Measurements from ENCODE around the gene NEUROD4.
A peak's percentile ranks its signal among the peaks of the same experiment; 100 is the strongest.

Gene NEUROD4

DNA sequence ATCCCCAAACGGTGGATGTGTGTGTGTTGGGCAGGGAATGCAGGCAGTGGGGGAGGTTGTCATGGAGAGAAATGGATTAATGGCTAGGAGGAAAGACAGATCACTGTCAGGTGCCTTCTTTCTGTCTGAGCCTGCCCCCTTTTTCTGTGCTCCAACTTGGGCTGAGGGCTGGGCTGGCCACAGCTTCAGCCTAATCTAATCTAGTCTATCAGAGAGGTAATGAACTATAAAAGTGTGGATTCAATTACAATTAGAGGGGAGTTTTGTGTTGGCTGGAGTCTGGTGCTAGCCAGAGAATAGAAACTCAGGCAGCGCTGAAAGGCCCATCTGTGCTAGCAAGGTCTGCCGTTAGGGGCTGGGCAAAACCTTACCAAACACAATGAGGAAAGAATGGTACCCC lies 41.2 kb downstream of the NEUROD4 start:
- DNase-seq, result no peak

DNA sequence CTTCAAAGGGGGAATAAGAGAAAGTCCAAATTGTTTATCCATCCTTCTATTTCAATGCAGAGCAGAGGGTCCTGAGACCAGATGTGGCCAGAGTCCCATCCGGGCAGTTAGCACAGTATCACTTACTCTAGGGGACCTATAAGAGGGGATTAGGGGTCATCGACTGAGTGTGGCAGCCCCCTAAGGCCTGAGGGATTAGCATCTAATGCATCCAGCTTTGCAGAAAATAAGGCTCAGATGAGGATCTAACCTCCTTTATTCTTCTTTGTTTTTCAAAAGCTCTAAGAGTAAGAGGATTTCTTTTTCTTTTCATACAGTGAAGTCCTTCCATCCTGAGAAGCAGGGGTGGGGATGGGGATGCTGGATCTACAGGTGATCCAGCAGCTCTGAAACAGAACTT lies 43.5 kb downstream of the NEUROD4 start:
- DNase-seq, result no peak

DNA sequence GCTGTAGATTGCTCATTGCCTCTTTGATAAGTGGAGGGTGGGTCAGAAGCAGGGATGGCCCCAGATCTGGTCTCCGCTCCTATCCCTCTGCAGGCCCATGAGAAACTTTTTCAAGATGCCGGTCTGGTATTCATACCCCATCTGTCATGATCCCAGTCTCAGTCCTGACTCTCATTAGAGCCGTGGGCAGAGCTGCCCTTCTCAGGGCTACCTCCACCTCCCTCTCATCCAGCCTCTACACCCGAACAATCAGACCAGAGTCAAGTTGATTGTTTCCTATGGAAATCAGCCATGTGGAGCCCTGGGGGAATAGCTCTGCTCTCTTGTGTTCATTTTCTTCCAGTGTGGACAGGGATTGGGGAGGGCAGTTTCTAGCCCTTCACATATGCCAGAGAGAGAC lies 45.8 kb downstream of the NEUROD4 start:
- peak; percentile 25 for DNase-seq

DNA sequence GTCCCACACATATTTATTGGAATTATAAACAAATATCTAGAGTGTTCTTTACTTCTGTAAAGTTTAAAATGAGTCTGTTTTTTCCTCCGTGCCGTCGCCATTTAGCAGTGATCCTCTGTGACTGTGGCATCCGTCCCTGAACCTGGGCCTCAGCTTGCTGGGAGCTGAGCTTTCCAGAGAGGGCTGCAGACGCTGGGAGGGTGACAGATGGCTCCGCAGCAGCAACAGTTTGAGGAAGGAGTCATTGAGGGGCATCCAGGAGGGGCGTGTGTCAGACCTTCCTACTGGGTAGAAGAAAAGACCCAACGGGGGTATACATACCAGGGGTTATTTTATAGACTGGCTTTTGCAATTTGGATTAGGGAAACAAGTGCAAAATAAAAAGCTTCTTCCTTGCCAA lies 47.9 kb downstream of the NEUROD4 start:
- peak; percentile 42 for DNase-seq

DNA sequence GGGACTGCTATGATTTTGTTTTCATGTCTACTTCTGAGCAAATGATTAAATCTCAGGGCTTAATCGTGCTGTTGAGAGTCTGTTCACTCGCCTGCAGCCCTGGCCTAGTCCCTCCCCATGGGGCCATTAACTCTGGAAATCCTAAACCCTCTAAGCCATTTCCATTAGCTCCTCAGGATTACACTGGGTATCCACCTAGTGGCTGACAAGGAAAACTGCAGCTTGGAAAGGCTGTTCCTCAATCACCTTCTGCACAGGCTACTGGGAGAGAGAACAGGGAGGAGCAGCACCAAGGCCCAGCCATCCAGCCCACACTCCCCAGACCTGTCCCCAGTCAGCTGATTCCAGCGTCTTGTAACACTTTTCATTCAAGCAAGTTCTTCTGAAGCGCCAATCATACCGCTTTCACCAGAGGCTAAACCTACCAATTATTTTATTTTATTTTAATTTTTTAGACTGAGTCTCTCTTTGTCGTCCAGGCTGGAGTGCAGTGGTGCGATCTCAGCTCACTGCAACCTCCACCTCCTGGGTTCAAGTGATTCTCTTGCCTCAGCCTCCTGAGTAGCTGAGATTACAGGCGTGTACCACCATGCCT lies 48.7 kb downstream of the NEUROD4 start:
- peak; percentile 80 for DNase-seq

GRCh38 chr12:55072083-55072482 lies 52.3 kb downstream of the NEUROD4 start:
- no peak for DNase-seq

- peak; percentile 91 for DNase-seq
These were observed 53.6 kb downstream of the NEUROD4 start for GRCh38 chr12:55073043-55074022.

DNA sequence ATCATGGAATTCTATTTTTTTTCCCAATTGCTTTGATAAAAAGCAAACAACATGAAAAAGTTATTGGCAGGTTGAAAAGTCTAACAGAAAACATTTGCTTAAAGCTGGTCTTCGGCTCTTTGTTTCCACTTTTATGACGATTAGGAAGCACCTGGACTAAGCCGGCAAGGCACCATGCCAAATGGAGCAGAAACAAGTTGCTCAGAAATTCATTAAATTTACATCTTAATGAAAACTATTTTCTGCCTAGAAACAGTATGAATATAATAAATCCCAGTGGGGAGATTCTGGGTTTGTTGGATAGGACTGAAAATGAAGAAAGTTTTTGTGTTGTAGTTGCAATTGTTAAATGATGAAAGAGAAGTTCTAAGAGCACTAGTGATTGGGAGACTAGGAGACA lies 55.0 kb downstream of the NEUROD4 start:
- no peak for DNase-seq

Measured in eye (tissue), 1 donor.